Vagina (tissue), 2 donors: Measurements from ENCODE around the gene CCDC47. TPM values are rescaled to one million over a fixed set of nuclear protein-coding genes. Genes with fewer than 3 reads are reported as not detected.

Experiments
- DNase-seq, 2 donors: peaks; one replicate each; pipeline ENCODE4 v3.0.0-alpha.2; 2017; ENCODE audit errors: extremely low spot score in 2 of 2
- H3K27ac ChIP-seq: fragments of 200-600 bp; sonication (generic); one replicate; pipeline ENCODE4 v1.5.1; 2019
- H3K27me3 ChIP-seq: fragments of 200-600 bp; sonication (generic); one replicate; pipeline ENCODE4 v1.5.1; 2019
- H3K36me3 ChIP-seq, 2 donors: fragments of 200-600 bp; sonication (generic); one replicate each; pipeline ENCODE4 v1.5.1; 2017 to 2019
- H3K4me1 ChIP-seq: fragments of 200-600 bp; sonication (generic); one replicate; pipeline ENCODE4 v1.5.1; 2019
- H3K4me3 ChIP-seq, 2 donors: fragments of 200-600 bp; sonication (generic); 1 replicate in 1 of 2; 2 replicates in 1 of 2; pipeline ENCODE4 v1.5.1; 2016 to 2019
- H3K9me3 ChIP-seq: fragments of 200-600 bp; sonication (generic); one replicate; pipeline ENCODE4 v1.5.1; 2019
- CTCF ChIP-seq, 3 experiments: fragments of 450-650 bp in 2 of 3; fragments of 200-600 bp in 1 of 3; sonication (generic) in 1 of 3; IDR thresholded peaks; one replicate each; pipeline ENCODE4 v1.5.1; 2017 to 2019; ENCODE audit warnings: antibody characterized with exemption in 3 of 3, mild to moderate bottlenecking in 2 of 3, moderate library complexity in 2 of 3
- POLR2A ChIP-seq, 2 donors: fragments of 450-650 bp; IDR thresholded peaks; one replicate each; pipeline ENCODE4 v1.6.1; 2017; ENCODE audit warnings: antibody characterized with exemption in 2 of 2, mild to moderate bottlenecking in 2 of 2, moderate library complexity in 2 of 2
- POLR2AphosphoS5 ChIP-seq, 2 donors: sonication (generic); formaldehyde crosslinking; IDR thresholded peaks; one replicate each; pipeline ENCODE4 v1.9.0; 2017; ENCODE audit warnings: antibody characterized with exemption in 2 of 2, mild to moderate bottlenecking in 2 of 2, low read depth in 1 of 2; ENCODE audit not compliant: insufficient read depth in 1 of 2
- intact Hi-C: fragments of 100-400 bp; cut with DNase I; formaldehyde crosslinking; loops from one replicate; pipeline ENCODE4 v1.15.1; 2023
- total RNA-seq: library from RNA; depleted of rRNA; stranded (reverse); fragments of >200 nt; gene quantifications from one replicate; pipeline ENCODE4 v1.2.3, GENCODE V29; 2016

CCDC47 gene
- total RNA-seq, 1 donor from 2014 or later, result 66.5 TPM

DNA sequence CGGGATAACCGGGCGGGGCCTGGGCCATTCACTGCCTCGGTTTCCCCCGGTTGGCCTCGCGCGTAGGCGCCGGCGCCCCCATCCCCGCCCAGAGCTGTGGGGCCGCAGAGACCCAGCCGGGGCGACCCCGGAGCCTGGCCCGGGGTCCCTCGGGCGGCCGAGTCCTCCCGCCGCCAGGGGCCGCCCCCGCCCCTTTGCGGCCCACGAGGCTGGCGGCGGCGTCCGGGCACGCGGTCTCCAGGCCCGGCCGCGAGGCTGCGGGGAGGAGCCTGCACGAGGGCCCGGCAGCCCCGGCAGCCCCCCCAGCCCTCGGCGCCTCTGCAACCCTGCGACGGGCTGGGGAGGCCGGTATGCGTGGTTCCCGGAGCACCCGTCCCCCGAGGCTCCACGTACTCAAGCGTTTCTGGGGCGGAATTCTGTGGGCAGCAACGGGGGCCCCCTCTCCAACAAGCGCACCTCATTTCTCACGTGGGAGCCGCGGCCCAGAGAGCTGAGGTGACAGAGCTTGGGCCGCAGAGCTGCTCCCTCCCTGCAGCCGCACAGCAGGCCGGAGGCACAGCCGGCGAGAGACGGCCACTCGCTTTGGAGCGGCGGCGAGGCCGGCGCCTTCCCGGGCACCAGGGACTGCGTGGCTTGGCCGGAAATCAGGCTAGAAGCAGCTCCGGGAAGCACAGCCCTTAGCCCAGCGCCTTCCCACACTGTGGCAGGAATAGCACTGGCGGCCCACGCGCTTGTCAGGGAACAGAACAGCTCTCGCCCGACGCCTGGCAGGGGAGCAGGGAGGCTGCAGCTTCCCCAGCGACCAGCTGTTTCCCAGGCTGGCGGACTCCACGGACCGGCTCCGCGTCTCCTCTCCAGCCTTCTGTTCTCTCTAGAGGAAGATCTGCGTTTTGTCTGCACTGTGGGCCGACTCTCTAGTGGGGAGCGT lies 72.6 kb downstream of the CCDC47 start:
- peaks cover 38% of the 10 kb centered on the region for H3K4me1 ChIP-seq
- H3K9me3 ChIP-seq, result no peaks in the 10 kb centered on the region
- peak in 1 of 2 donors; percentile 50 for TF ChIP-seq POLR2AphosphoS5 (IDR thresholded peaks at IDR 0.05; ENCODE audit: insufficient read depth in 1 of 2, low read depth in 1 of 2)
- no peak for TF ChIP-seq POLR2A (IDR thresholded peaks at IDR 0.05)
- H3K27me3 ChIP-seq, result no peaks in the 10 kb centered on the region
- peak overlapping the region; percentile 81 for H3K27ac ChIP-seq
- peak overlapping the region; percentile 60 to 81 for H3K4me3 ChIP-seq
- peaks cover 0 to 14% of the 10 kb centered on the region in 2 donors for H3K36me3 ChIP-seq
- intact Hi-C loops, result no loop called here
- DNase-seq, result no peak

GRCh38 chr17:63699638-63700527 lies 73.5 kb downstream of the CCDC47 start, which contains the start of gene LIMD2:
Gene LIMD2 (minus strand): TSS chr17:63700125. CDS start chr17:63699298, 827 bp downstream.
- Histone ChIP-seq H3K27me3 (no peaks in the 10 kb centered on the region), H3K9me3 (no peaks in the 10 kb centered on the region), H3K27ac (peak within 1 kb of the TSS; percentile 81), H3K4me3 (peak within 1 kb of the TSS; percentile 60 to 81), H3K36me3 (peaks cover 0 to 10% of the 10 kb centered on the region in 2 donors), H3K4me1 (peaks cover 38% of the 10 kb centered on the region)
- DNase-seq, result no peak
- no peak for TF ChIP-seq CTCF (IDR thresholded peaks at IDR 0.05)
- no peak for TF ChIP-seq POLR2A (IDR thresholded peaks at IDR 0.05)
- no peak for TF ChIP-seq POLR2AphosphoS5 (IDR thresholded peaks at IDR 0.05; ENCODE audit: insufficient read depth in 1 of 2, low read depth in 1 of 2)
- intact Hi-C loops, result no loop called here

DNA sequence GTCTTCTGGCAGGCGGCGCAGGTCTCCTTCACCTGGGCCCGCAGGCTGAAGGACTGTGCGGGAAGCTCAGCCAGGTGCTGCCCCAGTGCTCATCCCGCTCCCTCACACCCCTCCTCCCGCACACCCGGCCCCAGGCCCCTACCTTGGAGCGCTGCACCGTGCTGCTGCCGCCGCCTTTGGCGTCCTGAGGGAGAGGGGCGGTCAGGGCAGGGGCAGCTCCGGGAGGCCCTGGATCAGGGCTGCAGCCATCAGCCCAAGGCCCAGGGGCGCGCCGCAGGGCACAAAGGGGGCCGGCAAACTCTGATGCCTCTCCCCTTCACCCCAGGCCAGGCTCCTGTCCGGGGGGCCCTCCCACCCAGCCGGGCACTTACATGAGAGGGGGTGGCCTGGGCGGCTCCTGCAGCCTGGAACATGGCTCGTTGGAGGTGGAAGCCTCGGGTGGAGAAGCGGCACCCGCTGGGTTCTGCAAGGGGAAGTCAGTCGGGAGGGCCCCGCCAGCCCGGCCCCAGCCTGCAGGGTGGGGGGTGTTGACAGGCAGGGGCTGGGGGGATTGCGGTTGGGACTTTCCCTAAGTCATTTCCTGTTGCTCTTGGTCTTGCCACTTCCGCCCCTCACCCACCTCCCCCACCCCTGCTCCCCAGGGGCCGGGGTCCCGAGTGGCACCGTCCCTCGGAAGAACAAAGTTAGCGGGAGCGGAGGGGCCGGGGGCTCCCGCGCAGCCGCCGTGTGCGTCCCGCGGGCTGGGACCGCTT lies 74.3 kb downstream of the CCDC47 start:
- peak overlapping the region; percentile 81 for H3K27ac ChIP-seq
- H3K4me1 ChIP-seq, result peaks cover 38% of the 10 kb centered on the region
- no peaks in the 10 kb centered on the region for H3K9me3 ChIP-seq
- intact Hi-C loops, result no loop called here
- H3K4me3 ChIP-seq, result peak overlapping the region; percentile 60 to 81
- H3K36me3 ChIP-seq, result peaks cover 0 to 7% of the 10 kb centered on the region in 2 donors
- no peaks in the 10 kb centered on the region for H3K27me3 ChIP-seq
- DNase-seq, result peak in 1 of 2 donors; percentile 88
- TF ChIP-seq CTCF (IDR thresholded peaks at IDR 0.05) (no peak), POLR2A (IDR thresholded peaks at IDR 0.05) (no peak), POLR2AphosphoS5 (IDR thresholded peaks at IDR 0.05; ENCODE audit: insufficient read depth in 1 of 2, low read depth in 1 of 2) (peak in 1 of 2 donors; percentile 28)

DNA sequence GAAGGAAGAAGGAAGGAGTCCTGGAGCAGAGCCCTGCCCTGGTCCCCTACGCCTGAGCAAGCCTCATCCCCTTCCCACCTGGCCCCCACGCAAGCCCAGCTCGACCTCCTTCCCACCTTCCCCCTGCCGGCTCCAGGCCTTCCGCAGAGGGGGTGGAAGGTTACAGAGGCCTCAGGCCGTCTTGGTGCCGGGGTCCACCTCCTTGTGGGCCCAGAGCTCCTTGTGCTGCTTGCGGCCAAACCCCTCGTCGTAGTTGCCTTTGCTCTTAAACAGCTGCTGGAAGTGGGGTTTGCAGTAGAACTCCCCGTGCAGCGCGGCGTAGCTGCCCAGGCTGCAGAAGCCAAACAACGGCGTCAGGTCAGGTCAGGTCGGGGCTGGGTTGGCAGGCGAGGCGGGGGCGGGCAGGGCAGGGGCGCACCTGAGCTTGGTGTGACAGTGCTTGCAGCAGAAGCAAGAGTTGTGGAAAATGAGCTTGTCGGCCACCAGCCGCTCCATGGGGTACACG lies 75.0 kb downstream of the CCDC47 start:
- intact Hi-C loops, result no loop called here
- H3K4me3 ChIP-seq, result peak overlapping the region; percentile 60 to 81
- no peak for DNase-seq
- H3K9me3 ChIP-seq, result no peaks in the 10 kb centered on the region
- peaks cover 38% of the 10 kb centered on the region for H3K4me1 ChIP-seq
- H3K36me3 ChIP-seq, result peaks cover 4 to 12% of the 10 kb centered on the region in 2 donors
- H3K27ac ChIP-seq, result peak overlapping the region; percentile 81
- TF ChIP-seq POLR2A (IDR thresholded peaks at IDR 0.05) (no peak), CTCF (IDR thresholded peaks at IDR 0.05) (no peak), POLR2AphosphoS5 (IDR thresholded peaks at IDR 0.05; ENCODE audit: insufficient read depth in 1 of 2, low read depth in 1 of 2) (no peak)
- H3K27me3 ChIP-seq, result no peaks in the 10 kb centered on the region
